IMR-90 (cell line): ENCODE data around the gene GRIN2D. TPM values are rescaled to one million over a fixed set of nuclear protein-coding genes. Genes with fewer than 3 reads are reported as not detected.

Experiments
- ATAC-seq: fragments of 200-7000 bp; cut with Tn5 transposase; 2 replicates; pipeline ENCODE4 v1.9.1; 2020; ENCODE audit warnings: low read depth, mild to moderate bottlenecking, moderate library complexity
- BruUV-seq: library from RNA; stranded (reverse); fragments of 400-500 nt; replicated peaks from 2 replicates; lab custom pipeline; 2021; lab: Mats Ljungman, UMichigan
- CTCF ChIA-PET: fragments of 300-600 bp; formaldehyde crosslinking; extraction: SDS; loops from one replicate; lab custom pipeline; 2021; ENCODE audit warnings: antibody characterized with exemption; lab: Yijun Ruan, JAX
- POLR2A ChIA-PET: fragments of 300-600 bp; sonication (Branson Sonifier 250); formaldehyde crosslinking; loops from one replicate; lab custom pipeline; 2022; ENCODE audit warnings: antibody characterized with exemption; ENCODE audit not compliant: unreplicated experiment; lab: Charles Lee
- DNase-seq: peaks from one replicate; pipeline ENCODE4 v3.0.0; 2013
- H2AFZ ChIP-seq: replicated peaks from 2 replicates; pipeline ENCODE3; 2013; ENCODE audit warnings: low read length, mild to moderate bottlenecking; ENCODE audit not compliant: poor library complexity
- H2AK5ac ChIP-seq: 2 replicates; pipeline ENCODE4 v1.6.1; 2013; ENCODE audit warnings: low read depth, low read length, inconsistent platforms
- H2AK9ac ChIP-seq: replicated peaks from 2 replicates; pipeline ENCODE3; 2013; ENCODE audit warnings: mild to moderate bottlenecking, low read depth, low read length, moderate library complexity; ENCODE audit not compliant: poor library complexity
- H2BK120ac ChIP-seq: 2 replicates; pipeline ENCODE4 v1.6.1; 2013; ENCODE audit warnings: low read depth, low read length, inconsistent platforms
- H2BK15ac ChIP-seq: 3 replicates; pipeline ENCODE4 v1.6.1; 2013; ENCODE audit warnings: low read depth, low read length, inconsistent platforms
- H2BK20ac ChIP-seq: 2 replicates; pipeline ENCODE4 v1.6.1; 2013; ENCODE audit warnings: low read depth, mild to moderate bottlenecking, inconsistent platforms, low read length, moderate library complexity
- H2BK5ac ChIP-seq: 2 replicates; pipeline ENCODE4 v1.6.1; 2013; ENCODE audit warnings: mild to moderate bottlenecking, low read depth, low read length, inconsistent platforms; ENCODE audit not compliant: poor library complexity, severe bottlenecking
- H3K14ac ChIP-seq: replicated peaks from 2 replicates; pipeline ENCODE4 v1.6.1; 2013; ENCODE audit warnings: low read depth, low read length, inconsistent platforms
- H3K18ac ChIP-seq: 2 replicates; pipeline ENCODE4 v1.6.1; 2013; ENCODE audit warnings: low read depth, low read length, control low read depth
- H3K23ac ChIP-seq: 2 replicates; pipeline ENCODE4 v1.6.1; 2013; ENCODE audit warnings: low read depth, low read length, inconsistent platforms
- H3K27ac ChIP-seq: 2 replicates; pipeline ENCODE4 v1.5.1; 2013; ENCODE audit warnings: mild to moderate bottlenecking, control low read depth, low read length; ENCODE audit not compliant: insufficient read depth
- H3K27me3 ChIP-seq: 2 replicates; pipeline ENCODE4 v1.6.1; 2013; ENCODE audit warnings: low read length; ENCODE audit not compliant: control insufficient read depth, insufficient read depth
- H3K36me3 ChIP-seq: 2 replicates; pipeline ENCODE4 v1.6.1; 2013; ENCODE audit warnings: low read length, mixed read lengths; ENCODE audit not compliant: control insufficient read depth, insufficient read depth
- H3K4ac ChIP-seq: 2 replicates; pipeline ENCODE4 v1.6.1; 2013; ENCODE audit warnings: low read depth, low read length, inconsistent platforms
- H3K4me1 ChIP-seq: 2 replicates; pipeline ENCODE4 v1.6.1; 2013; ENCODE audit warnings: low read length, mixed read lengths; ENCODE audit not compliant: control insufficient read depth, insufficient read depth
- H3K4me2 ChIP-seq: 2 replicates; pipeline ENCODE4 v1.6.1; 2013; ENCODE audit warnings: low read depth, mild to moderate bottlenecking, control low read depth, low read length, moderate library complexity
- H3K4me3 ChIP-seq: 2 replicates; pipeline ENCODE4 v1.5.1; 2013; ENCODE audit warnings: low read depth, mild to moderate bottlenecking, control low read depth, low read length, moderate library complexity; ENCODE audit not compliant: insufficient read depth
- H3K56ac ChIP-seq: 2 replicates; pipeline ENCODE4 v1.6.1; 2013; ENCODE audit warnings: low read length, inconsistent platforms; ENCODE audit not compliant: insufficient read depth; ENCODE audit errors: extremely low read depth
- H3K79me1 ChIP-seq, 2 experiments: 2 replicates each; pipeline ENCODE4 v1.6.1; 2013; ENCODE audit warnings: low read length in 2 of 2, inconsistent platforms in 1 of 2, low read depth in 1 of 2
- H3K9ac ChIP-seq: 2 replicates; pipeline ENCODE4 v1.6.1; 2013; ENCODE audit warnings: low read depth, low read length, control low read depth
- H3K9me1 ChIP-seq: 2 replicates; pipeline ENCODE4 v1.6.1; 2013; ENCODE audit warnings: low read length, inconsistent platforms; ENCODE audit not compliant: insufficient read depth
- H3K9me3 ChIP-seq: 2 replicates; pipeline ENCODE4 v1.6.1; 2013; ENCODE audit warnings: low read length; ENCODE audit not compliant: control insufficient read depth, insufficient read depth
- H4K20me1 ChIP-seq: 2 replicates; pipeline ENCODE4 v1.6.1; 2013; ENCODE audit warnings: low read length, inconsistent platforms; ENCODE audit not compliant: insufficient read depth
- H4K5ac ChIP-seq: 2 replicates; pipeline ENCODE4 v1.6.1; 2013; ENCODE audit warnings: mild to moderate bottlenecking, low read depth, low read length, control low read depth
- H4K8ac ChIP-seq, 2 experiments: 2 replicates each; pipeline ENCODE4 v1.6.1; 2013; ENCODE audit warnings: low read depth in 2 of 2, low read length in 2 of 2, control low read depth in 1 of 2, inconsistent platforms in 1 of 2
- H4K91ac ChIP-seq: 2 replicates; pipeline ENCODE4 v1.6.1; 2013; ENCODE audit warnings: low read depth, low read length, inconsistent platforms; ENCODE audit not compliant: insufficient read depth
- CEBPB ChIP-seq: IDR thresholded peaks from 2 replicates; pipeline ENCODE4 v1.6.1; 2012; ENCODE audit warnings: low read depth, low read length, improper control_type of control experiment
- CTCF ChIP-seq: conservative IDR thresholded peaks from 2 replicates; pipeline ENCODE4 v1.5.1; 2012; ENCODE audit warnings: mild to moderate bottlenecking, low read depth, low read length, improper control_type of control experiment
- NFE2L2 ChIP-seq: fragments of 150-350 bp; IDR thresholded peaks from 2 replicates; pipeline ENCODE4 v1.6.1; 2016; ENCODE audit warnings: low read depth, mild to moderate bottlenecking, low read length
- POLR2A ChIP-seq: IDR thresholded peaks from 2 replicates; pipeline ENCODE4 v1.6.1; 2012; ENCODE audit warnings: mild to moderate bottlenecking, low read depth, low read length
- RCOR1 ChIP-seq: IDR thresholded peaks from 2 replicates; pipeline ENCODE4 v1.6.1; 2012; ENCODE audit warnings: mild to moderate bottlenecking, low read length, improper control_type of control experiment; ENCODE audit not compliant: insufficient replicate concordance
- WGBS, 2 experiments: methylation state at CpG; one replicate each; pipeline versions ENCODE4 v1.1.5 to v1.1.7; 2013; ENCODE audit warnings: missing lambda C conversion rate in 2 of 2; ENCODE audit not compliant: insufficient read length in 1 of 2; ENCODE audit errors: extremely low coverage in 2 of 2; 5-methylcytosine and 5-hydroxymethylcytosine counted together
- dilution Hi-C: fragments of 300-500 bp; cut with HindIII; formaldehyde crosslinking; loops from one replicate; pipeline ENCODE4 v1.14.3; 2018; ENCODE audit warnings: low sequenced_read_pairs; ENCODE audit not compliant: unreplicated experiment
- in situ Hi-C: fragments of 300-500 bp; cut with MboI; formaldehyde crosslinking; loops from 3 replicates; pipeline ENCODE4 v1.14.3; 2019; ENCODE audit warnings: low sequenced_read_pairs, inconsistent platforms, mixed read lengths
- intact Hi-C: fragments of 100-400 bp; cut with micrococcal nuclease; formaldehyde crosslinking; loops from 2 replicates; pipeline ENCODE4 v1.10.0; 2022
- polyA plus RNA-seq, 3 experiments: library from polyadenylated mRNA; depleted of rRNA; stranded (reverse); fragments of >200 nt; gene quantifications; 2 replicates each; pipeline ENCODE4 v1.2.3, GENCODE V29; 2012; ENCODE audit warnings: low replicate concordance in 1 of 3
- total RNA-seq: library from RNA; depleted of rRNA; stranded (reverse); fragments of >200 nt; gene quantifications from 2 replicates; pipeline ENCODE4 v1.2.3, GENCODE V29; 2012
- TF ChIP-seq, protein P1 (sequence below): fragments of 150-350 bp; IDR thresholded peaks from 2 replicates; pipeline ENCODE4 v1.6.1; 2017; ENCODE audit warnings: mild to moderate bottlenecking, antibody characterized with exemption, low read length, low read depth

GRIN2D gene
- total and polyA plus RNA-seq, 2 of the 4 experiments (the other 2 are of a cell fraction): under 0.01 to 0.24 TPM

- no peak overlapping the region for H3K18ac ChIP-seq
- H3K9me3 ChIP-seq: no peaks in the 10 kb centered on the region; the same call in 1 of the 2 replicates
- dilution Hi-C loops: no loop called here
Measured at GRCh38 chr19:48417421-48417820, 24.0 kb downstream of the GRIN2D start.

More at GRCh38 chr19:48417421-48417820, 24.0 kb downstream of the GRIN2D start:
- no peak overlapping the region for H4K8ac ChIP-seq
- no peak overlapping the region for H3K4ac ChIP-seq
- H2AK9ac ChIP-seq: peak overlapping the region; percentile 48
- H3K4me1 ChIP-seq: peaks cover 7% of the 10 kb centered on the region
- in situ Hi-C loops (no loop called here), intact Hi-C loops (no loop called here)
- no peak overlapping the region for H3K23ac ChIP-seq
- no peak overlapping the region for H4K91ac ChIP-seq
- no peaks in the 10 kb centered on the region for H4K20me1 ChIP-seq
- no TSS peak for BruUV-seq
- DNase-seq: no peak
- no peaks in the 10 kb centered on the region for H3K36me3 ChIP-seq
- no peak overlapping the region for H3K4me3 ChIP-seq
- no peak overlapping the region for H2BK20ac ChIP-seq
- H3K9me1 ChIP-seq: peaks cover 4% of the 10 kb centered on the region; the same call in 1 of the 2 replicates
- no peak overlapping the region for H3K4me2 ChIP-seq
- no peak overlapping the region for H2BK15ac ChIP-seq
- no peak overlapping the region for H3K27ac ChIP-seq
- WGBS, 2 experiments: 45% methylated on average over 6 of the region's 7 CpGs; no CpG with 5 or more reads in 1 of the 2 experiments
- H3K9ac ChIP-seq: no peak overlapping the region
- CTCF ChIA-PET: no interaction called here
- H2AK5ac ChIP-seq: no peak overlapping the region
- no peak overlapping the region for H3K14ac ChIP-seq
- TF ChIP-seq, protein P1, sequence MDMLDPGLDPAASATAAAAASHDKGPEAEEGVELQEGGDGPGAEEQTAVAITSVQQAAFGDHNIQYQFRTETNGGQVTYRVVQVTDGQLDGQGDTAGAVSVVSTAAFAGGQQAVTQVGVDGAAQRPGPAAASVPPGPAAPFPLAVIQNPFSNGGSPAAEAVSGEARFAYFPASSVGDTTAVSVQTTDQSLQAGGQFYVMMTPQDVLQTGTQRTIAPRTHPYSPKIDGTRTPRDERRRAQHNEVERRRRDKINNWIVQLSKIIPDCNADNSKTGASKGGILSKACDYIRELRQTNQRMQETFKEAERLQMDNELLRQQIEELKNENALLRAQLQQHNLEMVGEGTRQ: no peak
- no peak for TF ChIP-seq CEBPB
- no peak for TF ChIP-seq RCOR1
- no peak for TF ChIP-seq NFE2L2
- no peak for TF ChIP-seq POLR2A
- no peak for TF ChIP-seq CTCF
- H2BK5ac ChIP-seq: no peak overlapping the region
- no peak overlapping the region for H4K5ac ChIP-seq
- H3K56ac ChIP-seq: no peak overlapping the region
- no peak overlapping the region for H2BK120ac ChIP-seq
- ATAC-seq: no peak
- no peaks in the 10 kb centered on the region; a peak in 1 of 4 replicates for H3K79me1 ChIP-seq
- peaks cover 4% of the 10 kb centered on the region; the same call in 1 of the 2 replicates for H3K27me3 ChIP-seq
- no peak overlapping the region for H2AFZ ChIP-seq
- POLR2A ChIA-PET: interaction anchor here (0.5 to 0.6 kb wide), 2 partner anchors 240 to 1467 kb away, joined by 3 read pairs; no protein-coding TSS in a partner anchor
